SK-N-MC (cell line): ENCODE data around the gene SMYD3.
"Not testable (repeated sequence)": the region's sequence is repeated elsewhere in the genome, so short reads cannot be mapped to it uniquely, and the experiment has no call there.

Experiments
- DNase-seq: peaks from one replicate; pipeline ENCODE4 v3.0.0-alpha.2; 2011; ENCODE audit warnings: low read depth, low spot score
- H3K27ac ChIP-seq: fragments of 200-600 bp; sonication (generic); 2 replicates; pipeline ENCODE4 v1.5.1; 2016; ENCODE audit warnings: mixed run types
- H3K36me3 ChIP-seq: fragments of 200-600 bp; sonication (generic); 2 replicates; pipeline ENCODE4 v1.6.1; 2017; ENCODE audit warnings: antibody characterized with exemption, low read length, mixed read lengths; ENCODE audit not compliant: insufficient read depth
- H3K4me3 ChIP-seq: fragments of 200-600 bp; sonication (generic); 2 replicates; pipeline ENCODE4 v1.5.1; 2016
- H3K9ac ChIP-seq: fragments of 200-600 bp; sonication (generic); 2 replicates; pipeline ENCODE4 v1.8.0; 2017; ENCODE audit warnings: mixed run types, mixed read lengths; ENCODE audit not compliant: insufficient read length
- H3K9me3 ChIP-seq: fragments of 200-600 bp; sonication (generic); 2 replicates; pipeline ENCODE4 v1.6.1; 2017; ENCODE audit warnings: low read depth, mild to moderate bottlenecking, antibody characterized with exemption, low read length, moderate library complexity, mixed read lengths
- EZH2 ChIP-seq: fragments of 200-600 bp; sonication (generic); IDR thresholded peaks from one replicate; pipeline ENCODE4 v1.6.1; 2017; ENCODE audit warnings: antibody characterized with exemption
- FOXP2 ChIP-seq: optimal IDR thresholded peaks from 2 replicates; pipeline ENCODE3; 2011; ENCODE audit warnings: mild to moderate bottlenecking, moderate library complexity; ENCODE audit not compliant: insufficient read depth; ENCODE audit errors: extremely low read length, control extremely low read depth
- POLR2AphosphoS5 ChIP-seq: IDR thresholded peaks from 2 replicates; pipeline ENCODE4 v1.6.1; 2012; ENCODE audit warnings: mild to moderate bottlenecking, low read depth, low read length, borderline replicate concordance

The SMYD3 gene

DNA sequence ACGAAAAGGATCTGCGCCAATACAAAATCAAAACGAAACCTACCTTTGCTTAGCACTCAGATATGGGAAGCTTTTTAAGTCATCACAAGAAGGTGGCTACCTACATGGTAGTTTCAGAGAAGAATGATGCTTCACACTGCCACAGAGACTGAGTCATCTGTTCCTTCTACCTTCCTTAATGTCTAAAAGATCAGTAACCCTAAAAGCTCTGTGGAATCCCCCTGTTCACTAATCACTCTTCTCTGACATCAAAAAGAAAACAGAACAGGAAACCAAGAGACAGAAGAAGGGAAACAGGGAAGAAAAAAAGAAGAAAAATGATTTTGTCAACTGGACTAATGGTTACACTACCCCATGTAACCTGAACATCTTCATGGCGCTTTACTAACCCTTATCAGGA, 177.2 kb downstream of the SMYD3 start:
- Histone ChIP-seq H3K9me3 (no peaks in the 10 kb centered on the region), H3K27ac (no peak overlapping the region), H3K4me3 (no peak overlapping the region), H3K9ac (no peak overlapping the region), H3K36me3 (no peaks in the 10 kb centered on the region)
- TF ChIP-seq FOXP2 (no peak), EZH2 (no peak), POLR2AphosphoS5 (no peak)
- no peak for DNase-seq

GRCh38 chr1:246329292-246329691, 177.8 kb downstream of the SMYD3 start:
- H3K27ac ChIP-seq, DNase-seq, H3K4me3 ChIP-seq, H3K9ac ChIP-seq, H3K36me3 ChIP-seq, H3K9me3 ChIP-seq: not testable (repeated sequence)

GRCh38 chr1:246324711-246325110, 182.4 kb downstream of the SMYD3 start:
- Histone ChIP-seq H3K36me3 (no peaks in the 10 kb centered on the region), H3K27ac (no peak overlapping the region), H3K4me3 (no peak overlapping the region), H3K9me3 (no peaks in the 10 kb centered on the region), H3K9ac (no peak overlapping the region)
- no peak for TF ChIP-seq FOXP2
- no peak for TF ChIP-seq POLR2AphosphoS5
- no peak for TF ChIP-seq EZH2
- DNase-seq, result no peak

- not testable (repeated sequence) for H3K9ac ChIP-seq, H3K36me3 ChIP-seq, H3K9me3 ChIP-seq, DNase-seq, H3K27ac ChIP-seq, H3K4me3 ChIP-seq
Observed at GRCh38 chr1:246324033-246324432, 183.0 kb downstream of the SMYD3 start.

DNA sequence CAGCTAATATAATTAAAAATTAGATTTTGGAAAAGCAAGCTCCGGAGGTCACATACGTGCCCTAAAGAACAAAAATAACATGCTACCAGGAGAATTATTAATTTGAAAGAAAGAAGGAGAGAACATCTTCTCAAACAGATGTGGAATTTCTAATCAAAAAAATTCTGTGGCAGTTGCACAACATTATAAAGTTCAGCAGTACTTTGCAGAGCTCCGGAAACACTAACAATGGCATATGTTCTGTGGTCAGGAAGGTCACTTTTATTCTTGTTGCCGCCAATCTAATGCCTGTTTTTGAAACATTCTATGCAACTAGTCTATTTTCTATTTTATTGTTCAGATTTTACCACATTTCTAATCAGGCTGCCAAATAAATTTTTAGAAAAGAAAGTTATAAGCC, 186.8 kb downstream of the SMYD3 start:
- peak overlapping the region; percentile 45 for H3K4me3 ChIP-seq
- no peaks in the 10 kb centered on the region for H3K36me3 ChIP-seq
- TF ChIP-seq EZH2, result no peak
- no peak; the same call in 1 of the 2 replicates for TF ChIP-seq POLR2AphosphoS5
- no peak for TF ChIP-seq FOXP2
- H3K9me3 ChIP-seq, result no peaks in the 10 kb centered on the region
- H3K9ac ChIP-seq, result peak overlapping the region; percentile 41
- no peak for DNase-seq
- peak overlapping the region; percentile 54 for H3K27ac ChIP-seq

GRCh38 chr1:246319083-246319714, 187.9 kb downstream of the SMYD3 start:
- no peak overlapping the region; the same call in 1 of the 2 replicates for H3K27ac ChIP-seq
- H3K9ac ChIP-seq, result no peak overlapping the region
- no peaks in the 10 kb centered on the region for H3K36me3 ChIP-seq
- H3K9me3 ChIP-seq, result no peaks in the 10 kb centered on the region
- no peak for DNase-seq
- no peak overlapping the region; the same call in 1 of the 2 replicates for H3K4me3 ChIP-seq
- TF ChIP-seq POLR2AphosphoS5 (no peak), FOXP2 (no peak), EZH2 (no peak)

DNA sequence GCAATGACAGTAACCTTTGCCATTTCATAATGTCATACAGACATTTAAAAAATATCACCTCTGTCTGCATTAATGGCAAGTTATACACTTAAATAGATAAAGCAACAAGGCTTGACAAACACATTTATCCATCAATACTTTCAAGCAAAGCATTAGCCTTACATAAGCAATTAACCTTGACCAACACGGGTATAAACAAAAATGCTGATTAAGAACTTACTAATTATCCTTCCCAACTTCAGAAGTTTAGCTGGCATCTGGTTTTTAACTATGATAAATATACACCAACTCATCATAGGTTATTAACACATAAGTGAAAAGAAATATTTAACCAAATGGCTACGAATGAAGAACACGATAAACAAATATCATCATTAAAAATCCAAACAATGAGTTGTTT, 188.5 kb downstream of the SMYD3 start:
- TF ChIP-seq FOXP2 (no peak), EZH2 (no peak), POLR2AphosphoS5 (no peak)
- Histone ChIP-seq H3K4me3 (no peak overlapping the region), H3K9me3 (no peaks in the 10 kb centered on the region), H3K36me3 (no peaks in the 10 kb centered on the region), H3K27ac (no peak overlapping the region), H3K9ac (no peak overlapping the region)
- DNase-seq, result no peak

DNA sequence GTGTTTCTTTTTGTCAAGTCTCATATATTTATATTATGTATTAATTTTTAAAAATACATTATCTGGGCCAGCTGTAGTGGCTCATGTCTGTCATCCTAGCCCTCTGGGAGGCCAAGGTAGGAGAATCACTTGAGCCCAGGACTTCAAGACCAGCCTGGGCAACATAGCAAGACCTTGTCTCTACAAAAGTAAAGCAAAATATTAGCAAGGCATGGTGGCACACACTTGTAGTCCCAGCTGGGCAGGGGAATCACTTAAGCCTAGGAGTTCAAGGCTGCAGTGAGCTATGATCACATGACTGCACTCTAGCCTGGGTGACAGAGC, 189.1 kb downstream of the SMYD3 start:
- Histone ChIP-seq H3K4me3 (no peak overlapping the region), H3K27ac (no peak overlapping the region), H3K36me3 (no peaks in the 10 kb centered on the region), H3K9ac (no peak overlapping the region), H3K9me3 (no peaks in the 10 kb centered on the region)
- no peak for DNase-seq
- TF ChIP-seq POLR2AphosphoS5, result no peak
- TF ChIP-seq FOXP2, result no peak
- no peak for TF ChIP-seq EZH2

GRCh38 chr1:246317332-246318035, 189.6 kb downstream of the SMYD3 start:
- no peak for DNase-seq
- H3K36me3 ChIP-seq, result no peaks in the 10 kb centered on the region
- H3K9me3 ChIP-seq, result no peaks in the 10 kb centered on the region
- TF ChIP-seq POLR2AphosphoS5 (no peak), FOXP2 (no peak), EZH2 (no peak)
- H3K4me3 ChIP-seq, result no peak overlapping the region
- H3K27ac ChIP-seq, result no peak overlapping the region
- H3K9ac ChIP-seq, result no peak overlapping the region
